ENCODE results near the gene PRSS22. TPM values are rescaled to one million over a fixed set of nuclear protein-coding genes. Genes with fewer than 3 reads are reported as not detected.

Gene PRSS22
- total and polyA plus RNA-seq, 2 donors from 2014 or later: 11.0 to 30.8 TPM

DNA sequence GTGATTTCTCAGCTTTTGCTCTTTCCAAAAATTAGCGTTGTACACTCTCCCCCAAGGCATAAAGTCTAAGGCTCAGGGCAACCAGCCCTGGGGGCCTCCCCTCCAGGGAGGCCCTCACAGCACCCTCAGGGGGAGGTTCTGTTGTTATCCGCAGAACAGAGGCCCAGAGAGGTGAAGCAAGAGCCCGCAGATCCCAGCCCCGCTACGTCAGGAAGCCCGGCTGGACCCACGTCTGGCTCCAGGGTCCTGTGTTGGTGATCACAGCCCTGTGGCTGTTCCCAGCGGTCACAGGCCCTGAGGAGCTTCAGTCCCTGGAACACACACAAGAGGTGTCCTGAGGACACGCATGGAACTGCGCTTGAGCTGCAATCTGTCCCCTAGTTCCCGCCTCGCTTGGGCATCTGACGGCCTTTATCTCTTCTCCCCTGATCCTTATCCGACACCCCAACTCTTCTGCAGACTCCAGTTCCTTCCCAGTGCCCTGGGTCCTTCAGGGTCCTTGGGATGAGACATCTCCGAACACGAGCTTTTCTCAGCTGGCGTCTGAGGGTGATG is 29.0 kb downstream of the PRSS22 start:
- FAIRE-seq: no peak
- TF ChIP-seq, protein P1, sequence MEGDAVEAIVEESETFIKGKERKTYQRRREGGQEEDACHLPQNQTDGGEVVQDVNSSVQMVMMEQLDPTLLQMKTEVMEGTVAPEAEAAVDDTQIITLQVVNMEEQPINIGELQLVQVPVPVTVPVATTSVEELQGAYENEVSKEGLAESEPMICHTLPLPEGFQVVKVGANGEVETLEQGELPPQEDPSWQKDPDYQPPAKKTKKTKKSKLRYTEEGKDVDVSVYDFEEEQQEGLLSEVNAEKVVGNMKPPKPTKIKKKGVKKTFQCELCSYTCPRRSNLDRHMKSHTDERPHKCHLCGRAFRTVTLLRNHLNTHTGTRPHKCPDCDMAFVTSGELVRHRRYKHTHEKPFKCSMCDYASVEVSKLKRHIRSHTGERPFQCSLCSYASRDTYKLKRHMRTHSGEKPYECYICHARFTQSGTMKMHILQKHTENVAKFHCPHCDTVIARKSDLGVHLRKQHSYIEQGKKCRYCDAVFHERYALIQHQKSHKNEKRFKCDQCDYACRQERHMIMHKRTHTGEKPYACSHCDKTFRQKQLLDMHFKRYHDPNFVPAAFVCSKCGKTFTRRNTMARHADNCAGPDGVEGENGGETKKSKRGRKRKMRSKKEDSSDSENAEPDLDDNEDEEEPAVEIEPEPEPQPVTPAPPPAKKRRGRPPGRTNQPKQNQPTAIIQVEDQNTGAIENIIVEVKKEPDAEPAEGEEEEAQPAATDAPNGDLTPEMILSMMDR (IDR thresholded peaks at IDR 0.05; ENCODE audit: borderline replicate concordance, extremely low read depth, insufficient read depth): no peak
- no peaks in the 10 kb centered on the region for H3K36me3 ChIP-seq (ENCODE audit: control insufficient read depth in 2 of 3, insufficient read depth in 3 of 3, low read length in 3 of 3)
- DNase-seq: no peak
- H3K9ac ChIP-seq (ENCODE audit: low read length in 3 of 3): no peak overlapping the region
- no peaks in the 10 kb centered on the region for H3K27me3 ChIP-seq (ENCODE audit: control insufficient read depth, insufficient read depth, low read length)
- H3K27ac ChIP-seq (ENCODE audit: low read depth in 2 of 2, low read length in 2 of 2): no peak overlapping the region
- no peaks in the 10 kb centered on the region for H3K4me1 ChIP-seq (ENCODE audit: control insufficient read depth in 2 of 3, insufficient read depth in 2 of 3, low read depth in 1 of 3, low read length in 3 of 3)
- no peak overlapping the region for H3K4me3 ChIP-seq (ENCODE audit: low read length in 3 of 3)
- no peaks in the 10 kb centered on the region for H3K9me3 ChIP-seq (ENCODE audit: control insufficient read depth in 2 of 3, insufficient read depth in 1 of 3, low read length in 3 of 3)
- intact Hi-C loops (cut with DNase I): no loop called here

DNA sequence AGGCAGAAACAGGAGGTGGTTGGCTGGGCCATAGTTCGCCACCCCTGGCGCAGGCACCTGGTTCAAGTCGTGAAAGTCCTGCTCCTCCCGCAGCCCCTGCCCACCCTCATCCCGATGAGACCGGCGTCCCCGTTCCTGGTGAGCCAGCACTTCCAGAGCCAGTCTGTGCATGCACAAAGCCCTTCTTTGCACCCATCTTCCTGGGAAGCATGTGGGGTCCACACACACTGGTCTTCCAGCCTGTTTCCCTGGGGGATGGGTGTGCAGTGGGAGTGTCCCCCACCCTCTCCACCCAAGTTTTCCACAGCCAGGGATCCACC is 29.5 kb downstream of the PRSS22 start:
- Histone ChIP-seq H3K36me3 (ENCODE audit: control insufficient read depth in 2 of 3, insufficient read depth in 3 of 3, low read length in 3 of 3) (no peaks in the 10 kb centered on the region), H3K27ac (ENCODE audit: low read depth in 2 of 2, low read length in 2 of 2) (no peak overlapping the region), H3K9me3 (ENCODE audit: control insufficient read depth in 2 of 3, insufficient read depth in 1 of 3, low read length in 3 of 3) (no peaks in the 10 kb centered on the region), H3K27me3 (ENCODE audit: control insufficient read depth, insufficient read depth, low read length) (no peaks in the 10 kb centered on the region), H3K9ac (ENCODE audit: low read length in 3 of 3) (no peak overlapping the region), H3K4me1 (ENCODE audit: control insufficient read depth in 2 of 3, insufficient read depth in 2 of 3, low read depth in 1 of 3, low read length in 3 of 3) (no peaks in the 10 kb centered on the region), H3K4me3 (ENCODE audit: low read length in 3 of 3) (no peak overlapping the region)
- TF ChIP-seq, protein P1 (IDR thresholded peaks at IDR 0.05; ENCODE audit: borderline replicate concordance, extremely low read depth, insufficient read depth): no peak
- DNase-seq (no peak), FAIRE-seq (no peak)
- intact Hi-C loops (cut with DNase I): no loop called here

DNA sequence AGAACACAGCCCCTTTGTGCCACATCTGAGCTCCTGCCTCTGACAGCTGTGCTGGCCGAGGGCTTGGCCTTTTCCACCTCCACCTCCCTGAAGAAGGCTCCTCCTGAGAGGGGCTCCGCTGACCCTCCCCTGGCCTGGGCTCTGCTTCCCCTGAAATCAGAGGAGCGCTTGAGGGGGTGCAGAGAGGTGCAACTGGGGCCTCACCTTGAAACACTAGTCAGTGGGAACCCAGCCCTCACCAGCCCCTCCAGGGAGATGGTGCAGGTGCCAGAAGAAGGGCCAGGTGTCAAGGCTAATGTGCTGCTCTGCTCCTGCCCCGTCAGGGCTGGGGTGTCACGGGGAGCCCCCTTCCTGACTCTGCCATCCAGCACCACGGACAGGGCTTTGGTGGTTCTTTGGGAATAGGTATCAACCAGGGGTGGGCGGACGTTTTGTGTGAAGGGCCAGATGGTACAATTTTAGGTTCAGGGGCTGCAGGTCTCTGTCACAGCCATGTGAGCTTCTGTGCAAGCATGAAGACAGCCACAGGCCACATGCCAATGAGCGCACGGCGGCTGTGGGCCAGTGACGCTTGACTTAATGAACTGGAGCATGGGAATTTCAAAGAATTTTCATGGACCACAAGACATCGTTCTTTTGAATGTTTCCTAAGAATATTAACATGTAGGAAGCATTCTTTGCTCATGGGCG is 30.0 kb downstream of the PRSS22 start:
- peak in 2 of 5 donors; percentile 6 to 13 for DNase-seq
- H3K4me1 ChIP-seq (ENCODE audit: control insufficient read depth in 2 of 3, insufficient read depth in 2 of 3, low read depth in 1 of 3, low read length in 3 of 3): no peaks in the 10 kb centered on the region
- H3K9ac ChIP-seq (ENCODE audit: low read length in 3 of 3): no peak overlapping the region
- no peak for FAIRE-seq
- H3K27me3 ChIP-seq (ENCODE audit: control insufficient read depth, insufficient read depth, low read length): no peaks in the 10 kb centered on the region
- no peak overlapping the region for H3K27ac ChIP-seq (ENCODE audit: low read depth in 2 of 2, low read length in 2 of 2)
- H3K36me3 ChIP-seq (ENCODE audit: control insufficient read depth in 2 of 3, insufficient read depth in 3 of 3, low read length in 3 of 3): no peaks in the 10 kb centered on the region
- TF ChIP-seq, protein P1 (IDR thresholded peaks at IDR 0.05; ENCODE audit: borderline replicate concordance, extremely low read depth, insufficient read depth): no peak
- no peak overlapping the region for H3K4me3 ChIP-seq (ENCODE audit: low read length in 3 of 3)
- no peaks in the 10 kb centered on the region for H3K9me3 ChIP-seq (ENCODE audit: control insufficient read depth in 2 of 3, insufficient read depth in 1 of 3, low read length in 3 of 3)
- intact Hi-C loops (cut with DNase I): no loop called here

Measured in kidney (tissue), 14 donors.